GM21529 (cell line): ENCODE results near the gene ANXA6.

Experiments used
- ATAC-seq: cut with Tn5 transposase; IDR thresholded peaks from one replicate; pipeline ENCODE4 v1.9.1; 2021; ENCODE audit not compliant: unreplicated experiment

Gene ANXA6

DNA sequence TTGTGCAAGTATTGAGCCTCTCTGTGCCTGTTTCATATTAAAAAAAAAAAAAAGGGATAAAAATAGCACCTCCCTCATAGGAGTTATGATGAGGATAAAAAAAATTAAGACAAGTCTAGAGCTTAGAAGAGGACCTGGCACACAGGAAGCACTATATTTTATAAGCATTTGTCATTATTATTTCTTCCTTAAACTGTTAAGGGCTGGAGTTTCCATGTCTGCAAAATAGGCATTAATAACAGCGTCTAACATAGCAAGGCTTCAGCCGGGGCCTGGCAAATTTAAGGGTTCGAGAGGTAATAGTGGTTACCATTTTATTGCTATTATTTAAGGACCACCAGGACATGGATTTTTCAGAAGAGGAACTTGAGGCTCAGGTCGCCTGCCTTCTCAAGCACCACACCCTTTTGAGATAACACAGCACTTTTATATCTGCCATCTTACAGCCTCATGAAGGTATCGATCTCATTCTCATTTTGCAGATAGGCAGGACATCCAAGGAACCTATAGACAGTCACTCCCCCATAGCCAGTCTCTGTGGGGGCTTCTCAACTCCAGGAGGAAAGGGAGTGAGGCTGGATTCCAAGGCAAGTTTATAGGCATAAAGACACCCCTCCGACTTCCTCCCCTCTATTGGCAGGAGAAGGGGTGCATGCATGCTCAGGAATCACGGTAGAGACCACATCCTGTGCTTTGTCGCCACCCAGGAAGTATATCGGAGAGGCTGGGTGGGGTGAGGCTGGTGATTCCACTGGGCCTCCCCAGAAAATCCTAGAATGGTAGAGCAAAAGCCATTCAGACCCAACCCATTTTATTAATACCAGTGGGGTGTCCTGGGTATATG is 2.4 kb downstream of the ANXA6 start:
- peak; percentile 28 for ATAC-seq

DNA sequence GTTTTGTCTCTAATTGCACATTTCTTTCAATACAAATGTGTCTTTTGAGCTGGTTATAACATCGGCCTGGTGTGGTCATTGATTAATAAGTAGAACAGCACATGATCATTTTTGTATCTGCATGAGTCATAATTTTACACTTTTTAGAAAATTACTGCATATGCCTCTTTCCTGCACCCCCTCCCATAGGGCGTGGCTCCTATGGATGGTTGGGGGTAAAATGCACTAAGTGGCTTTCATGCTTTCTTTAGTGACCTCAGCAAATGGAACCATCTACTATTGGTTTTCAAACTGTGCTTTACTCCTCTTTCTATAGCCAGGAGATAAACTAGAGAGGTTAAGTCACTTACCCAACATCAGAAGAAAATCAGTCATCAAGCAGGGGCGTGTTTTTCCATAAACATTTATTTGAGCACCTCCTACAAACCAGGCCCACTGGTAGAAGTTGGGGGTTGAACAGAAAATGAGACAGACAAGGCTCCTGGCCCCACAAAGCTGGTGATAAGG is 3.8 kb downstream of the ANXA6 start:
- no peak for ATAC-seq

DNA sequence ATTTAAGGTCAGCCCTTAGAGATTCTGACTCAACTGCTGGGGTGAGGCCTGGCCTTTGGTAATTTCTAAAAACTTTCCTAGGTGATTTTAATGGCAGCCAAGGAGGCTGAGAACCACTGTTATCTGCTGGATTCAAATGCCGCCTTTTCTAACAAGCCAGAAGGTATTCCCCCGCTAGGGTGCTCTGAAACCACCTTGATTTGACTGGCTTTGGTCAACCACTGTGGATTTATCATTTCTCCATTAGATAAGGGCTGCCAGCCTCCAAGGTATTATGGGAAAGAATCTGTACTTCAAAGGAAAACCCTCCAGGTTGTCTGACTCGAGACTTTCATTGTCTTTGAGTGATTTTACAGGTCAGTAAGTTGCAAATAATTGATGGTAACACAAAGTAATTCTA is 4.3 kb downstream of the ANXA6 start:
- ATAC-seq, result no peak

DNA sequence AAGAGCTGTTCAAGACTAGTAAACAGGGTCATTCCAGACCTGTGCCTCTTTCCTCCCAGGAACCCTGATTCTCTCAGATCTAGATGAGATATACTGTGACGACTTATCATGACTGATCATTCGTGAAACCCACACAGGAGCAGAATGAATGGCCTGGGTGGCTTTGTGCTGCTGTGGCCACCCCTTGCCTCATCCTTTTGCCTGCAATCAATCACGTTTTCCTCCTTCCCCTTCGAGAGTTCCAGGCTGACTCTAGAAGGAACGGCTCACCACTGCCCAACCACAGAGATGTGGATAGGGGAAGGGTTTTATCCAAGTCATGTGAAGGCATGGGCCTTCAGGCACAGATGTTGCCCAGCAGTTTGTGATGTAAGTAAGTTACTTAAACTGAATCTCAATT is 5.8 kb downstream of the ANXA6 start:
- ATAC-seq, result peak; percentile 29

DNA sequence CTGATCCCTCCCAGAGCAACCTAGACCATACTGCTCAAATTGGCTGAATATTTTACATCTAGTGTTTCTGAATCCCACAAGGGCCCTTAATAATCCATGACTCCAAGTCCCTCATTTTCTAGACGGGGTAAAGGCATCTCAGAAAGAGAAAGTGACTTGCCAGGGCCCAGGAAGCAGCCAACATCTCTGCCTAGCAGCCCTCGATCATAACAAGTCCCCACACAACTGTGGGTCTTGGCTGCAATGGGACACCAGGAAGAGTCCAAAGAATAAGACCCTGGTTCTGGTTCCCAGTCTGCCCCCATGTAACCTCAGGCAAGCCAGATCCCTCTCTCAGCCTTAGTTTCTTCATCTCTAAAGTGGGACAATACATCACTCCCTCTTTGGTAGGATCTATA is 6.3 kb downstream of the ANXA6 start:
- no peak for ATAC-seq

DNA sequence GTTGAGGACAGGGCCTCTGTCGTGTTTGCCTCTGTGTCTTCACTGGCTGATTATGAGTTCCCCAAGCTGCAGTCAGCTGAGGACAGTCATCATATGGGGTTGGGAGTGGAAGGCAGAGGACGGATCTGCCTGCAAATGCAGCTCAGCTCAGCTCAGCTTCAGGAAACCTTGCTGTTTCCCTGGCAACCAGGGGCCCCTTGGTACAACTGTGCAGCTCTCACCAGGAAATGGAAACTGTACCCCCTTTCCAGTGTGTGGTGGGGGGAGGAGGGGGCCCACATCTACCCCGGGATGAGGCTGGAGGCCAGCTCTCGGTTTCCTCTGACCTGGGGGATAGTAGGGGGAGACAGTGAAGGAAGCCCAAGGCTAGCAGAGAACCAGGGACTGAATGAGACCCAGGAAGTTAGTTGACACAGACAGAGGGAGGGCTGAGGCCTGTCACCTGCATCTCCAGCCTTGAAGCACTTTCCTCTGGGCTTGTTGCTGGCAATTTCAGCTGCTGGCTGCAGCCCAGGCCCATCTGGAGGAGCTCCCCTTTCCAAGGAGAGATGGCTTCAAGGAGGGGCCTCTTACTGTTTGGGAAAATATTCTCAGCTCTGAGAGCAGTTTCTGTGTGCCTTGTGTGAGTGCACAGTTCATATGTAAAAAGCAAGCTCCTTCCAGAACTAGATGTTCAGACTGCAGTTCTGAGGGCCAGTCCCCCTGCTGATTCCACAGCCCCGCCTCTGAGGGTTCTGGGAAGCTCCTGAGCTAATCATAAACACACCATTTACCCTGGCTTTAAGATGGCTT is 6.9 kb downstream of the ANXA6 start:
- ATAC-seq, result peak; percentile 57

DNA sequence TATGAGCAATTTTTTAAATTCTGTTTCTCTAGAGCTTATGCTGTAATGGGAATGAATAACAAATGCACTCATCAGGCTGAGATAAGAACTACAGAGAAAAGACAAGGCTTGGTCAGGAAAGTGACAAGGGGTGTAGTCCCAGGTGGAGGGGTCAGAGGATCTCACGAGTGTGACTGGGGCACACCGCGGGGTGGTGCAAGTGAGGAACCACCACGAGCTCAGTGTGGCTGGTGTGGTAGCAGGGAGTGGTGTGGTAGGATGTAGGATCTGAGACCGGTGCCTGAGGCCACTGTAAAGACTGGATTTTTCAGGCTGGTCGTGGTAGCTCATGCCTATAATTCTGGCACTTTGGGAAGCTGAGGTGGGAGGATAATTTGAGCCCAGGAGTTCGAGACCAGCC is 9.0 kb downstream of the ANXA6 start:
- no peak for ATAC-seq

DNA sequence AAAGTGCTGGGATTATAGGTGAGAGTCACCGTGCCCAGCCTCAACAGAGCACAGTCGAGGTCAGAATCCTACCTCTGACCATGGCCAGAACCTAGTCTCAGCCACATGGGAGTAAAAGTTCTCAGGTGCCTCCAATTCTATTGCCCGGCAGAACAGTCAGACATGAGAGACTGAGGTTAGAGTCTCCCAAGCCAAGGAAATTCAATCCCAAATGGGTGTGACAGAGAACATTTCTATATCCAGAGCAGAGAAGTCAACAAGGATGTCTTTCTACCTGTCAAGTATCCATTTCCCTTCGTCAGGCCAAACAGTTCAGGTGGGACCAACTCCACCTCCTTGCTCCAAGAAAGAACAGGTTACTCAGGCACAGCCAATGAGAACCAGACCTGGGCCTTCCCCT is 10.5 kb downstream of the ANXA6 start:
- no peak for ATAC-seq

DNA sequence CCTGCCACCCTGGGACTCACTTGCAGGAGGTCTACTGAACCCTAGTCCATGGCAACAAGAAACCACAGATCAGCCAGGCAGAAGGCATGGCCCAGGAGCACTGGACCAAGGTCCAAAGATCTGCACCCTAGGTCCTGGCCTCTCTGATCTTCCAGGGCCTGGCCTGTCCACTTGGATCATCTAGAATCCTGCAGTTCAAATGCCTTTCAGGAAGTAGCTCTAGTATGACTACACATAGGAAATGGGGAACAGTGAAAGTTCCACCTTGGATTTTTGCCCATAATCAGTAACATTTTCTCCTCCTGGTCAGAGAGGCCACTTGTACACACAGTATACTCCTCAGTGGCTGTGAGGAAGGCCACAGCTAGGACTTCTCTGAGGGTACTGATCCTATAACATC is 11.5 kb downstream of the ANXA6 start:
- ATAC-seq, result no peak

DNA sequence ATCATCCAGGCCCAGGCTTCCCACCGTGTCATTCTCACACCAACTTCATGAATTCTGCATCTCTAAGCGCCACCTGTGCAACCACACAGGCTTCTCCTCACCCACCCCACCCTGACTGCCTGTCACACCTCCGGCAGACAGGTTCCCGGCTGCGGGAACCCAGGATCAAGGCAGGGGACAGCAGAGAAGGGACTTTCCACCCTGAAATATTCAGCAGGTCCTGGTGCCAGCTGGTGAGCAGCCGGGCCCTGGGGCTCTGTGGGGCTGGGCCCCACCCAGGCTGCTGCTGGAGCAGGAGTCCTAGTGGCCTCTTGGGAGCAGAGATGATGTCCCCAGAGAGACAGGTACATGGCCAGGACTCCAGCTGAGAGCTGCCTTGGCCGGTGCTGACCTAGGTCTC is 12.7 kb downstream of the ANXA6 start:
- ATAC-seq, result no peak

DNA sequence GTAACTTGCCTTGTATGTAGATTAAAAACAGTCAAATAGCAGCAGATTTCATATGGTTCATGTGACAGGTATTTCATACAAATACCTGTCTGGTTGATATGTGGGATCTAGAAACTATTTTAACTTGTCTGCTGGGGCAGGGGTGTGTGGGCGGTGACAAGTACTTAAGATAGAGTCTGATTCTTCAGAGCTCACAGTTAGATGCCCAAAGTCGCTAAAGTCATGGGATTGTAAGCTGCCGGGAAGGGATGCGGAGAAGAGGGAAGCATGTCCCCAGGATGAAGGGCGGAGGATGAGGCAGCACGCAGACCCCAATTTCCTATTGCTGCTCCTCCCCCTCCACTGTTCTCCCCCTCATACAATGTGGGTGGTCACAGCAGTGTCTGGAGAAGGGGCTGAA is 13.3 kb downstream of the ANXA6 start:
- ATAC-seq, result no peak

DNA sequence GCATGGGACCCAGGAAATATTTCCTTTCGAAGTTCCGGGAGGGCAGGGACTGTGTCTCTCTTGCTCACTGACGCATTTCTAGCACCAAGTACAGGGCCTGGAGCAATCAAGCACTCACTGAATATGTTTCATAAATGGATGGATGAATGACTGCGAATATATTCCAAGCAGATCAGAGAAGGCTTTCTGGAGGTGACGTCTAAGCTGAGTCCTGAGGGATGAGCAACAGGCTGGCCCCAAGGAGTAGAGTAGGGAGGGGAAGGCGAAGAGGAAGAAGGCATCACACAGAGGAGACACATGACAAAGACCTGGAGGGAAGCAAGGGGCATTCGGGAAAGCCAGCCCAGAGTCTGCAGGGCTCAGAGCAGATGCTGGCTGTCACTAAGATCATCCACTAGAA is 13.9 kb downstream of the ANXA6 start:
- no peak for ATAC-seq

DNA sequence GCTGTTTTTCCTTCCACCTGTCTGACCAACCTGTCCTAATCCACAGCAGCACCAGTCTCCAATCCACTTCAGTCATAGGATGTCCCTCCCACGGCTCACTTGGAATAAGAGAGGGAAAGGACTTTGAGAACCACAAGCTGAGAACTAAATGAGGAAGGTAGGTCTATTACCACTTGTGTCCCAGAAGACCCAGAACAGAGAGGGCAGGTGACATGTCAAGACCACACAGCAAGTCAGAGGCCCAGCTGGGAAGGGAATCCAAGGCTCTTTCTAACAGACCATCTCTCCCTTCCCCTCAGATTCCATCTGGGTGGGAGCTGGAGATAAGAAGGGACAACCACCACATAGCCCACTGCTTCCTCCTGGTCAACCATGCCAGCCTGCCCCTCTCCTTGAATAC is 14.6 kb downstream of the ANXA6 start:
- ATAC-seq, result no peak

DNA sequence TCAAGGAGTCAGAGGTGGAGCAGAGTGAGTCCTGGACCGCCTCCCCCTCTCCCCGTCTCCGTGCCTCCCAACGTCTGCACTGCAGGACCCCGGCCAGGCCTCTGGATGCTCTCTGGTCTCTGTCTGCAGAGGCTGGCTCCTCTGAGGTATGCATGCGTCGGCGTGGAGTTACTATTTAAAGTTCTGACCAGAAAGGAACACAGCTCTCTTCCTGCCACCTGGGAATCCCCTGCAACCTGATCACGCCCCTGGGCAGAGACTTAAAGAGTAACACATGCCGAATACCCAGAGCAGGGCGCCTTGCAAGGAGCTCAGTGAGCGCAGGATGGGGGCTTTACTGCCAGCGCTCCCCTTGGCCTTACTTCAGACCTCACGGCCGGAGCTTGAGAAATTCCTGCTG is 16.0 kb downstream of the ANXA6 start:
- peak; percentile 93 for ATAC-seq

DNA sequence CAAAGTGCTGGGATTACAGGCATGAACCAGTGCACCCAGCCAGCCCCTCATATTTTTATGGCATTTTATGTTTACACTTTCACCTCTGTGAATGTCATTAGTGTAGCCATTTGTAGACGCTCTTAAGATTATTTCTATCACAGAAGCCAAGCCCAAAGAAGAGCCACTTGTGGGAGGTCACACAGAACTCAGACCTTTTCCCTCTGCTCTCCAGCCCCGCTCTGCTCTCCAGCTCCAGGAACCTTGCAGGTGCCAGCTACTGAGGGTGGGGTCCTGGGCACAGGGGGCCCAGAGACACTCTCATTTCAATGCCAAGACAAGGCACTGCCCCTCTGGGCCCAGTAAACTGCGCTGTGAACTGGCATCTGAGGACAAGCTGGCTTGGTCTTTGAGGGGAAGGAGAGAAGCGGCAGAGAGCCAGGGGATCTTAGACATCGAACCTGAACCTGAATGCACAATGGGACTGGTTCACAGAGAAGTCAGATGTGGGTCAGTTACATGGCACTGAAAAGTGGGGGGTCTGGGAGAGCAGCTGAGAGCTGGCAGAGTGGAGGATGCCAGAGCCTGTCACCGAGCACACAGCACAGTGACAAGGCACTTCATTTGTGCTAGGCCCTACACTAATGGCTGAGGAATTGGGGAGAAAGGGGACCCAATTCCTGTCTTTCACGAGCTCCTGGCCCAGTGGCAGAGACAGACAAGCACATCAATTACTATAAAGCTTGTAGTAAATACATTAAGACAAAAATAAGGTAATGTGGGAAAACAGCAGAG is 16.7 kb downstream of the ANXA6 start:
- ATAC-seq, result no peak

DNA sequence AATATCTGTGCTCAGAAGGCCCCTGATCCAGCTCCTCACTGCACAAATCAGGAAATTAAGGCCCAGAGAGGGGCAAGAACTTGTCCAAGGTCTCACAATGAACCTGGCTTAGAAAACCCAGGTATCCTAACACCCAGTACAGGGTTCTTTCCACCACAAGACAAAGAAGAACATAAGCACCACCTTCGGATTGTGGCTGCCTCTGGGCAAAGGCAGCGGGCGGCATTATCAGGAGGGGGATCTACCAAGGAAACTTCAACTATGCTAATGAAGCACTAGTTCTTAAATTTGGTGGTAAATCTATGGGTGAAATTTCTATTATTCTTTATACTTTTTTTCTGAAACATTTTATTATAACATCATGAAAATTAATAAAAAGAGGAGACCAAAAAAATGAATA is 17.9 kb downstream of the ANXA6 start:
- ATAC-seq, result no peak

DNA sequence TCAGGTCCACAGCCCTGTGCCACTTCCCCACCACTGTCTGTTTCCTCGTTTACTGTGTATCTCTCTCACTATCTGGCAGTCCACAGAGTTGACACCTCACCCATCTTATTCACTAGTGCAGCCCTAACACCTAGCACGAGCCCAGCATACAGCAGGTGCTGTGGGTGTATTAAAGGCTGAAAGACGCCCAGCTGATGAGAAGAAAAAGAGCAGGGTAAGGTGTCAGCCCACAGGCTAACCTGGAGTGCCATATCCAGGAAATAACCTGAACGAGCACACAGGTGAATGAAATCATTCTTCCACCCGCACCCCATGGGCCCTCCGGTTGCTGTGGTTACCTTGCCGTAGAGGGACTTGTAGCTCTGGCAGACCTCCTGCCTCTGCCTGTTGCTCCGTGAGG is 18.6 kb downstream of the ANXA6 start:
- ATAC-seq, result no peak

DNA sequence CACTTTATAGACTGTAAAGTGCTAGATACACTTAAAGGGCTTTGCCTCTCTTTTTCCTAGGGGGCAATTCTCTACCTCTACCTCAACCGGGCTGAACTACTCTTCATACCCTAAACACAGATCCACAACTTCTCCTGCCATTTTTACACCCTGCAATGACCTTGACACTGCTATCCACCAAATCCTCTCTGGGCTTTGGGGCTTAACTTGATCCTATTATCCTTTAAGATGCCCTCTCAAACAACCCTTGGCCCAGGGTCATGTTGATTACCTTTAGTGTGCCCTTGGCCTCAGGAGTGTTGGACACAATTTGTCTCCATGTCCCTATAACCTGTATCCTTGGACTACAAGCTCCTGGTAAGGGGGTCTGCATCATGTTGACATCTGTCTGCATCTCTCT is 19.5 kb downstream of the ANXA6 start:
- no peak for ATAC-seq

DNA sequence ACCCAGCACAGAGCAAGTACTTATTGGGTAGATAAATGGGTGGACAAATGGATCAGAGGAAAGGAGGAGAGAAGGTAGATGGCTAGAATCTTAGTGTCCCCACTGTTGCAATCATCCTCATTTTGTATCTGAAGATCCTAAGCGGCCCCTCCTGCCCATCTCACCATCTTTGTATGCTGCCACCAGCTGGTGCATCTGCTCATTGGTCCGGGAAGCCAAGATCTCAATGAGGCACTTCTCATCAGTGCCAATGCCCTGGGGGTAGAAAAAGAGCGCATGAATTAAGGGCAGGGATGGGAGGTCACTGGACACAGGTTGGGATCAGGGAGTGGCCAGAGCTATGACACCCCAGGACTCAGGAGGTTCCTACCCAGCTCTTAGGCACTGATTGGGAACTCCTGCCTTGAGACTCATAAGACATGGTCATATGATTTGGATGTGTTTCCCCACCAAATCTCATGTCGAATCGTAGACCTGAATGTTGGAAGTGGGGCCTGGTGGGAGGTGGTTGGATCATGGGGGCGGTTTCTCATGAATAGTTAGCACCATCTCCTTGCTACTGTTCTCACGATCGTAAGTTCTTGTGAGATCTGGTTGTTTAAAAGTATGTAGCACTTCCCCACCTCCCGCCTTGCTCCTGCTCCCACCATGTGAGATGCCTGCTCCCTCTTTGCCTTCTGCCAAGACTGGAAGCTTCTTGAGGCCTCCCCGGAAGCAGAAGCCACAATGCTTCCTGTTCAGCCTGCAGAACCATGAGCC is 20.3 kb downstream of the ANXA6 start:
- no peak for ATAC-seq

DNA sequence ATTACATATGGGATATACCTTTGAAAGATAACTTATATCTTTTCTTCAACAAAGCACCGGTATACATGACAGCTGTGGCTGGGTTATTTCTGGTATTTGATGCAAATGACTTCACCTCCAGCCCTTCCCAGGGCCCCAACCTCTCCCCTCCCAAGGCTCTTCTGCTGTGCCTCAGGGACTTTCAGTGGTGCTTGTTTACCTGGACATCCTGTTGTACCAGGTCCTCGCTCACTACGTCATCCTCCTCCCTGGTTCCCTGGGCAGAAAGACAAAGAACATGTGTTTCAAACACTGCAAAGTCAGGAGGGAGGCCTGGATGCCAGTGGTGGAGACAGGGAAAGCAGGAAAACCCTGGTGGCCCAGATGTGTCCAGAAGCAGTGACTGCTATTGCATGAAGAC is 23.4 kb downstream of the ANXA6 start:
- peak; percentile 85 for ATAC-seq

DNA sequence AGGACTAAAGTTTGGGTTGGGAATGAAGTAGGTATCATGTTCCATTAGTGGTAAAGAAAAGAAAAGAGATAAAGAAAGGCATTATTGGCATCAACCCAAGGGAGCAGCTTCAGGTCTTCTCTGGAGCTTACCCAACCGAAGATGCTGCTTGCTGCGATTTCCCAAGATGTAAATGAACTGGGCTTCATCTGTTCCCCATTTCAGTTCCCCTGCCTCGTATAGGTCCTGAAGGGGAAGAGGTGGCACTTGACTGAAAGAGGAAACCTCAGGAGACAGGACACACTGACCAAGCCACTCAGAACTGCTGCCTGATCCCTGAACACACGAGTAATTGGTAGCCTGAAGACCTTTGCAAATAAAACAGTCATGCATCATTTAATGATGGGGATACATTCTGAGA is 24.6 kb downstream of the ANXA6 start:
- ATAC-seq, result no peak
